Measurements from ENCODE around the gene DCTN3. TPM values are rescaled to one million over a fixed set of nuclear protein-coding genes. Genes with fewer than 3 reads are reported as not detected.

Gene DCTN3
- total and polyA plus RNA-seq, 2 donors (not counting 1 experiment from before 2014, with no cell fraction given), result 106 to 157 TPM

GRCh38 chr9:34628656-34629490 is 8.6 kb upstream of the DCTN3 start, which contains the start of gene ARID3C:
TSS of gene ARID3C (minus strand) at chr9:34629066. CDS start at chr9:34628014, 1,052 bp downstream.
- DNase-seq (ENCODE audit: low read depth in 2 of 2), result no peak
- Histone ChIP-seq H3K4me2 (ENCODE audit: extremely low read depth, insufficient read depth, low read length) (peak within 1 kb of the TSS; percentile 58), H2AFZ (ENCODE audit: low read length) (no peak within 1 kb of the TSS), H3K27me3 (ENCODE audit: control insufficient read depth, insufficient read depth, low read length) (peaks cover 56% of the 10 kb centered on the region), H3K27ac (ENCODE audit: insufficient read depth, low read length) (no peak within 1 kb of the TSS), H3K4me1 (ENCODE audit: control insufficient read depth, extremely low read depth, insufficient read depth, low read length) (no peaks in the 10 kb centered on the region), H4K20me1 (ENCODE audit: control insufficient read depth, extremely low read depth, insufficient read depth, low read length) (no peaks in the 10 kb centered on the region), H3K79me2 (ENCODE audit: control insufficient read depth, insufficient read depth, low read length) (no peaks in the 10 kb centered on the region), H3K4me3 (replicated peaks in 1 of 4; ENCODE audit: control extremely low read depth in 1 of 4, insufficient read depth in 1 of 4, low read depth in 3 of 4, low read length in 4 of 4) (peak within 1 kb of the TSS in 2 of 4 experiments; percentile 22 to 44), H3K9ac (ENCODE audit: insufficient read depth, low read length) (no peak within 1 kb of the TSS), H3K9me3 (ENCODE audit: control insufficient read depth, insufficient read depth, low read depth, low read length) (no peaks in the 10 kb centered on the region), H3K36me3 (ENCODE audit: control insufficient read depth, insufficient read depth, low read length) (no peaks in the 10 kb centered on the region)
- TF ChIP-seq CTCF (conservative IDR thresholded peaks at IDR 0.05 in 1 of 2, IDR thresholded peaks at IDR 0.05 in 1 of 2; ENCODE audit: low read depth in 1 of 2, low read length in 2 of 2), result no peak
- peak; percentile 90 for TF ChIP-seq EZH2 (IDR thresholded peaks at IDR 0.05; ENCODE audit: low read length, missing control alignments)

- Histone ChIP-seq H4K20me1 (ENCODE audit: control insufficient read depth, extremely low read depth, insufficient read depth, low read length) (no peaks in the 10 kb centered on the region), H3K4me1 (ENCODE audit: control insufficient read depth, extremely low read depth, insufficient read depth, low read length) (no peaks in the 10 kb centered on the region), H3K79me2 (ENCODE audit: control insufficient read depth, insufficient read depth, low read length) (no peaks in the 10 kb centered on the region), H3K9me3 (ENCODE audit: control insufficient read depth, insufficient read depth, low read depth, low read length) (no peaks in the 10 kb centered on the region), H3K27me3 (ENCODE audit: control insufficient read depth, insufficient read depth, low read length) (peaks cover 65% of the 10 kb centered on the region), H2AFZ (ENCODE audit: low read length) (no peak overlapping the region), H3K9ac (ENCODE audit: insufficient read depth, low read length) (no peak overlapping the region), H3K36me3 (ENCODE audit: control insufficient read depth, insufficient read depth, low read length) (no peaks in the 10 kb centered on the region), H3K27ac (ENCODE audit: insufficient read depth, low read length) (no peak overlapping the region), H3K4me3 (replicated peaks in 1 of 4; ENCODE audit: control extremely low read depth in 1 of 4, insufficient read depth in 1 of 4, low read depth in 3 of 4, low read length in 4 of 4) (peak overlapping the region in 1 of 4 experiments; percentile 44), H3K4me2 (ENCODE audit: extremely low read depth, insufficient read depth, low read length) (peak overlapping the region; percentile 58)
- no peak for DNase-seq (ENCODE audit: low read depth in 2 of 2)
- TF ChIP-seq CTCF (conservative IDR thresholded peaks at IDR 0.05 in 1 of 2, IDR thresholded peaks at IDR 0.05 in 1 of 2; ENCODE audit: low read depth in 1 of 2, low read length in 2 of 2), result no peak
- TF ChIP-seq EZH2 (IDR thresholded peaks at IDR 0.05; ENCODE audit: low read length, missing control alignments), result peak; percentile 100
Observed at GRCh38 chr9:34627716-34628655, 7.7 kb upstream of the DCTN3 start.

- Histone ChIP-seq H2AFZ (ENCODE audit: low read length) (no peak overlapping the region), H3K9ac (ENCODE audit: insufficient read depth, low read length) (no peak overlapping the region), H4K20me1 (ENCODE audit: control insufficient read depth, extremely low read depth, insufficient read depth, low read length) (no peaks in the 10 kb centered on the region), H3K4me1 (ENCODE audit: control insufficient read depth, extremely low read depth, insufficient read depth, low read length) (no peaks in the 10 kb centered on the region), H3K27ac (ENCODE audit: insufficient read depth, low read length) (no peak overlapping the region), H3K36me3 (ENCODE audit: control insufficient read depth, insufficient read depth, low read length) (no peaks in the 10 kb centered on the region), H3K79me2 (ENCODE audit: control insufficient read depth, insufficient read depth, low read length) (no peaks in the 10 kb centered on the region), H3K9me3 (ENCODE audit: control insufficient read depth, insufficient read depth, low read depth, low read length) (no peaks in the 10 kb centered on the region), H3K4me3 (replicated peaks in 1 of 4; ENCODE audit: control extremely low read depth in 1 of 4, insufficient read depth in 1 of 4, low read depth in 3 of 4, low read length in 4 of 4) (no peak overlapping the region), H3K27me3 (ENCODE audit: control insufficient read depth, insufficient read depth, low read length) (peaks cover 65% of the 10 kb centered on the region), H3K4me2 (ENCODE audit: extremely low read depth, insufficient read depth, low read length) (no peak overlapping the region)
- no peak for TF ChIP-seq CTCF (conservative IDR thresholded peaks at IDR 0.05 in 1 of 2, IDR thresholded peaks at IDR 0.05 in 1 of 2; ENCODE audit: low read depth in 1 of 2, low read length in 2 of 2)
- TF ChIP-seq EZH2 (IDR thresholded peaks at IDR 0.05; ENCODE audit: low read length, missing control alignments), result peak; percentile 51
- DNase-seq (ENCODE audit: low read depth in 2 of 2), result no peak
Observed at GRCh38 chr9:34625186-34625486, 4.8 kb upstream of the DCTN3 start.

Data from fibroblast of lung (primary cell).